Memory B cell (primary cell): ENCODE results near the gene MIA.

Experiments used
- ATAC-seq: fragments of 150-1000 bp; cut with Tn5 transposase; 2 replicates; pipeline ENCODE4 v1.10.0; 2021; ENCODE audit warnings: low read depth, mild to moderate bottlenecking, moderate library complexity
- DNase-seq, 2 donors: peaks; one replicate each; pipeline ENCODE4 v3.0.0; 2022; ENCODE audit warnings: low spot score in 2 of 2
- H3K27ac Mint-ChIP-seq: one replicate; pipeline ENCODE4 v1.8.0; 2022; ENCODE audit warnings: mild to moderate bottlenecking, moderate library complexity, mixed read lengths
- H3K27me3 Mint-ChIP-seq: one replicate; pipeline ENCODE4 v1.8.0; 2022; ENCODE audit warnings: mixed read lengths
- H3K36me3 Mint-ChIP-seq: one replicate; pipeline ENCODE4 v1.8.0; 2022; ENCODE audit warnings: mild to moderate bottlenecking, mixed read lengths
- H3K4me1 Mint-ChIP-seq: one replicate; pipeline ENCODE4 v1.8.0; 2022; ENCODE audit warnings: mixed read lengths
- H3K4me3 Mint-ChIP-seq: one replicate; pipeline ENCODE4 v1.8.0; 2022; ENCODE audit warnings: mild to moderate bottlenecking, moderate library complexity, mixed read lengths
- H3K9me3 Mint-ChIP-seq: one replicate; pipeline ENCODE4 v1.8.0; 2022; ENCODE audit warnings: mixed read lengths

MIA gene

GRCh38 chr19:40742477-40742876 lies 32.8 kb upstream of the MIA start:
- ATAC-seq = no peak
- Mint-ChIP-seq H3K36me3 (peaks cover 9% of the 10 kb centered on the region), H3K27ac (no peak overlapping the region), H3K27me3 (no peaks in the 10 kb centered on the region), H3K4me1 (peaks cover 3% of the 10 kb centered on the region), H3K4me3 (no peak overlapping the region), H3K9me3 (no peaks in the 10 kb centered on the region)
- no peak for DNase-seq

- ATAC-seq (no peak), DNase-seq (no peak)
- peaks cover 7% of the 10 kb centered on the region for H3K36me3 Mint-ChIP-seq
- no peak overlapping the region for H3K27ac Mint-ChIP-seq
- H3K27me3 Mint-ChIP-seq = no peaks in the 10 kb centered on the region
- H3K4me1 Mint-ChIP-seq = peaks cover 3% of the 10 kb centered on the region
- no peaks in the 10 kb centered on the region for H3K9me3 Mint-ChIP-seq
- H3K4me3 Mint-ChIP-seq = no peak overlapping the region
These were observed 32.4 kb upstream of the MIA start for GRCh38 chr19:40742886-40743285.

GRCh38 chr19:40743926-40744325 lies 31.4 kb upstream of the MIA start:
- Mint-ChIP-seq H3K4me1 (peaks cover 8% of the 10 kb centered on the region), H3K27ac (no peak overlapping the region), H3K4me3 (no peak overlapping the region), H3K9me3 (no peaks in the 10 kb centered on the region), H3K27me3 (no peaks in the 10 kb centered on the region), H3K36me3 (peaks cover 5% of the 10 kb centered on the region)
- DNase-seq = no peak
- ATAC-seq = no peak

DNA sequence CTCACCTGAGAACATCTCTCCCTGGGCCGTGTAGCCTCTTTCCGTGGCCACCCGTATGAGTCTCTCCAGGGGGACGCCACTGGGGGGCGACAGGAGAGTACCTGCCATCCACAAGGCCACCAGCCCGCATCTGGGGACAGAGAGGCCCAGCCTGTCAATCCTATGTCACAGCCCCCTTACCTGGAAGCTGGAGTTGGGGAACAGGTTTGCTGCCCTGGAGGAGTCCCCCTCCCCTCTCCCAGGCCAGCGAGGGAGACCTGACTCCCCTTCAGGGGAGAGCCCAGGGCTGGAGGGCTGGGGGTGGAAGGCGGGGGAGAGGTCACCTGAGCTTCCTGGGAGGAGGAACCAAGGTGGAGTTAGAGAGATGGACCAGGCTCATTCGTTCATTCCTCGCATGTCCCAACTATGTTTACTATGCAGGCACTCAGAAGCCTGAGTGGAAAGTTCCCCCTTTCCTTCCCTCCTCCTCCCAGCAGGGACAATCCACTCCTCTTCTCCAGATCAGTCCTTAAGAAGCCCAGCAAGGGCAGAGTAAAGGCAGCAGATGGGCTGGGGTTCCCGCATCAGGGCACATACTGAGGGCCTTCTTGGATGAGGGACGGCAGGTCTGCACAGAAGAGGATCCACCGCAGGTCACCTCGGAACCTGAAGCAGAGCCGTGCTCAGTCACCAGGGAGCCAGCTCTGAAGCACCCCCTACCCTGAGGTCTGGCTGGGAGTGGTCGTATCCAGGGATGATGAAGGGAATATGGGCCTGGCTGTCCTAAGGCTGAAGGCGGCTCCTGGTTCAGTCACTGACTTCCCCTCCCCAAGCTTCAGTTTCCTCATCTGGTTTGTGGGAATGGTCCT lies 30.5 kb upstream of the MIA start:
- no peak overlapping the region for H3K27ac Mint-ChIP-seq
- ATAC-seq (peak; percentile 32), DNase-seq (no peak)
- no peak overlapping the region for H3K4me3 Mint-ChIP-seq
- H3K4me1 Mint-ChIP-seq = peaks cover 16% of the 10 kb centered on the region
- no peaks in the 10 kb centered on the region for H3K36me3 Mint-ChIP-seq
- H3K9me3 Mint-ChIP-seq = no peaks in the 10 kb centered on the region
- no peaks in the 10 kb centered on the region for H3K27me3 Mint-ChIP-seq

DNA sequence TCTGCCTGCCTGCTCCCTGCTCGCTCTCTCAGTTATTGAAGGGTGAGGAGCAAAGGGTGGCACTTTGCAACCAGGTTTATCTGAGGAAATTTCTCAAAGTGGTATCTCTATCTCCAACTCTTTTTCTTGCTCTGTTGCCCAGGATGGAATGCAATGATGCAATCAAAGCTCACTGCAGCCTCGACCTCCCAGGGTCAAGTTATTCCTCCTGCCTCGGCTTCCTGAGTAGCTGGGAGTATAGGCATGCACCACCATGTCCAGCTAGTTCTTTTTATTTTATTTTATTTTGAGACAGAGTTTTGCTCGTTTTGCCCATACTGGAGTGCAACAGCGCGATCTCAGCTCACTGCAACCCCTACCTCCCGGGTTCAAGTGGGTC lies 29.9 kb upstream of the MIA start:
- Mint-ChIP-seq H3K4me1 (peaks cover 22% of the 10 kb centered on the region), H3K27me3 (no peaks in the 10 kb centered on the region), H3K4me3 (no peak overlapping the region), H3K27ac (no peak overlapping the region), H3K9me3 (no peaks in the 10 kb centered on the region), H3K36me3 (no peaks in the 10 kb centered on the region)
- ATAC-seq (no peak), DNase-seq (no peak)

DNA sequence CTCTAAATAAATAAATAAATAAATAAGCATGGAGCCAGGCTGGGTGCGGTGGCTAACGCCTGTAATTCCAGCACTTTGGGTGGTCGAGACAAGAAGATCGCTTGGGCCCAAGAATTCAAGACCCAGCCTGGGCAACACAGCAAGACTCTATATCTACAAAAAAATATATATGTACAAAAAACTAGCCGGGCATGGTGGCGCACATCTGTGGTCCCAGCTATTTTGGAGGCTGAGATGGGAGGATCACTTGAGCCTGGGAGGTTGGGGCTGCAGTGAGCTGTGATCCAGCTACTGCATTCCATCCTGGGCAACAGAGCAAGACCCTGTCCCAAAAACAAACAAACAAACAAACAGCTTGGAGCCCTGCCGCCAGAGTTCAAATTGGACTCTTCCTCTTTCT lies 27.8 kb upstream of the MIA start:
- no peak overlapping the region for H3K27ac Mint-ChIP-seq
- no peak for ATAC-seq

DNA sequence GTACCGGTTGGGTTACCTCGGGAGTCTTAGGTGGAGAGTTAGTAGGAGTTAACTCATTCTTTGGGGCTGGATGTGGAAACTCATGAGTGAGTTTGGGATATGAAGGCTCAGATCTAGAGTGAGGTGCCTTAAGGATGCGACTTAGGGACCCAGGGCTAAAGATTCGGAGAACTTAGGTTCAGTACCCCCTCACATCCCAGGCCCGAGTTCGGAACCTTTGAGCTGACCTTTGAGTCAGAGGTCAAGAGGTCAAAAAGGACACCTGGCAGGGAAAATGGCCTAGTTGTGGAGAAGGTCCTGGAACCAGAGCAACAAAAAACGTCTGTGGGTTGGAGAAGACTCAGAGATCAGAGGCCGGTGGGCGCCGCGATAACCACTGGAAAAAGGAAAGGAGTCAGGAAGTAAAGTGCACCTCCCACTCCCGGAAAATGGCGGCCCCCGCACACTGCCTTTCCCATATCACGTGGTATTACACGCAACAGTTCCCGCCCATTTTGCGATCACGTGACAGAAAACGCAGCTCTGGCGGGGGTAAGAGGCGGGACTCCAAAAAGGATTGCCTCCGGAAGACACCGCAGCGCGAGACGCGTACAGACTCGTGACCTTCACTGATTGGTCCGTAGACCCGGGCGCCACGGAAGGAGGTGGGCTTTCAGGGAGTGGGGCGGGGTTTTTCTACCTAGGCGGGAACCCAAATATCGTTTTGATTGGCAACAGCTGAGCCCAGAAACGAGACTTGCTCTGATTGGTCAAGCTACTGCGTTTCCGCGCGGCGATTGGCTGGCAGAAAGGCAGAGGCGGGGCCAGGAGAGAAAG lies 25.1 kb upstream of the MIA start, which contains the start of gene ACTMAP:
Gene ACTMAP (minus strand): TSS at position 420 of the 816 bp plus-strand sequence. CDS start 674 bp downstream, outside the sequence.
- H3K27me3 Mint-ChIP-seq = no peaks in the 10 kb centered on the region
- H3K36me3 Mint-ChIP-seq = peaks cover 5% of the 10 kb centered on the region
- peak; percentile 98 to 99 for DNase-seq
- H3K27ac Mint-ChIP-seq = peak within 1 kb of the TSS; percentile 95
- no peaks in the 10 kb centered on the region for H3K9me3 Mint-ChIP-seq
- H3K4me1 Mint-ChIP-seq = peaks cover 37% of the 10 kb centered on the region
- peak; percentile 84 for ATAC-seq
- peak within 1 kb of the TSS; percentile 100 for H3K4me3 Mint-ChIP-seq

More for the DNA sequence above, 27.8 kb upstream of the MIA start:
- DNase-seq = no peak
- no peak overlapping the region for H3K4me3 Mint-ChIP-seq
- peaks cover 24% of the 10 kb centered on the region for H3K4me1 Mint-ChIP-seq
- peaks cover under 1% of the 10 kb centered on the region for H3K36me3 Mint-ChIP-seq
- H3K27me3 Mint-ChIP-seq = no peaks in the 10 kb centered on the region
- H3K9me3 Mint-ChIP-seq = no peaks in the 10 kb centered on the region

DNA sequence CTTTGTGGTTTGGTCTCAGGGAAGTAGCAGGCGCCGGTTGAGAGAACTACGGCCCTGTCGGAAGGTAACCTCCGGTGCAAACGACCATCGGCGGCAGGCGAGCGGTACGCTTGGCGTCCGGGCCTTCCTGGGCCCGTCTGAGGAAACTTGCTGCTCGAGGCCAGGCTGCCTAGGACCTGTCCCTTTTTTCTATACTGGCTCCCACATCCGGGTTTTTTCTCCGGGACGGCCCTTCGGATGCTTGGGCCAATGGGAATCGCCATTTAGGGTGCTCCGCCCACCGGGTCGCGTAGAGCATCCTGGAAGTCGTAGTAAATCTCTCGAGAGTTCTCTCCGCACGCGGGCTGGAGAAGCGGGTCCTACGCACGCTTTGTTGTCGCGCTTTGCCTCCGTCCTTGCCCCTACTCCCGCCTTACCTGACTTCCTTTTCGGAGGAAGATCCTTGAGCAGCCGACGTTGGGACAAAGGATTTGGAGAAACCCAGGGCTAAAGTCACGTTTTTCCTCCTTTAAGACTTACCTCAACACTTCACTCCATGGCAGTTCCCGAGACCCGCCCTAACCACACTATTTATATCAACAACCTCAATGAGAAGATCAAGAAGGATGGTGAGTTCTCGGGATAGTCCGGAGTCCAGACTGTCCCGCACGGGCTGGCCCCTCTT lies 24.3 kb upstream of the MIA start, which contains the start of gene SNRPA:
Gene SNRPA (plus strand): TSS at position 330 of the 664 bp plus-strand sequence. CDS start 206 bp downstream, at position 536.
- H3K36me3 Mint-ChIP-seq = peaks cover 9% of the 10 kb centered on the region
- ATAC-seq (peak; percentile 65), DNase-seq (peak in 1 of 2 donors; percentile 96)
- peak within 1 kb of the TSS; percentile 95 for H3K27ac Mint-ChIP-seq
- no peaks in the 10 kb centered on the region for H3K27me3 Mint-ChIP-seq
- H3K9me3 Mint-ChIP-seq = no peaks in the 10 kb centered on the region
- peaks cover 45% of the 10 kb centered on the region for H3K4me1 Mint-ChIP-seq
- peak within 1 kb of the TSS; percentile 100 for H3K4me3 Mint-ChIP-seq

GRCh38 chr19:40752257-40752781 lies 23.0 kb upstream of the MIA start:
- Mint-ChIP-seq H3K4me1 (peaks cover 51% of the 10 kb centered on the region), H3K27ac (peak overlapping the region; percentile 95), H3K36me3 (peaks cover 15% of the 10 kb centered on the region), H3K4me3 (peak overlapping the region; percentile 100), H3K9me3 (no peaks in the 10 kb centered on the region), H3K27me3 (no peaks in the 10 kb centered on the region)
- ATAC-seq (no peak), DNase-seq (no peak)

- Mint-ChIP-seq H3K4me1 (peaks cover 39% of the 10 kb centered on the region), H3K4me3 (peak overlapping the region; percentile 79), H3K27me3 (no peaks in the 10 kb centered on the region), H3K27ac (peak overlapping the region; percentile 51), H3K36me3 (peaks cover 22% of the 10 kb centered on the region), H3K9me3 (no peaks in the 10 kb centered on the region)
- DNase-seq (no peak), ATAC-seq (no peak)
These were observed 20.6 kb upstream of the MIA start for GRCh38 chr19:40754611-40755247.

DNA sequence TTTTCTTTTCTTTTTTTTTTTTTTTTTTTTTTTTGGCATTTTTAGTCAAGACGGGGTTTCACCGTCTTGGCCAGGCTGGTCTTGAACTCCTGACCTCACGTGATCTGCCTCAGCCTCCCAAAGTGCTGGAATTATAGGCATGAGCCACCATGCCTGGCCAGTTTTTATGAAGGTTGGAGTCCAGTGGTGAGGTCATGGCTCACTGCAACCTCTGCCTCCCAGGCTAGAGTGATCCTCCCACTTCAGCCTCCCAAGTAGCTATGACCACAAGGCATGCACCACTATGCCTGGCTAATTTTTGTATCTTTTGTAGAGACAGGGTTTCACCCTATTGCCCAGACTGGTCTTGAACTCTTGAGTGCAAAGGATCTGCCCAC lies 20.1 kb upstream of the MIA start:
- H3K9me3 Mint-ChIP-seq = no peaks in the 10 kb centered on the region
- H3K27ac Mint-ChIP-seq = peak overlapping the region; percentile 51
- peak overlapping the region; percentile 79 for H3K4me3 Mint-ChIP-seq
- peaks cover 25% of the 10 kb centered on the region for H3K36me3 Mint-ChIP-seq
- ATAC-seq (no peak), DNase-seq (no peak)
- no peaks in the 10 kb centered on the region for H3K27me3 Mint-ChIP-seq
- peaks cover 35% of the 10 kb centered on the region for H3K4me1 Mint-ChIP-seq

- DNase-seq (no peak), ATAC-seq (no peak)
- Mint-ChIP-seq H3K4me1 (peaks cover 34% of the 10 kb centered on the region), H3K27me3 (no peaks in the 10 kb centered on the region), H3K9me3 (no peaks in the 10 kb centered on the region), H3K27ac (no peak overlapping the region), H3K36me3 (peaks cover 28% of the 10 kb centered on the region), H3K4me3 (peak overlapping the region; percentile 79)
These were observed 19.5 kb upstream of the MIA start for GRCh38 chr19:40755791-40756190.

- DNase-seq (no peak), ATAC-seq (no peak)
- H3K27me3 Mint-ChIP-seq = no peaks in the 10 kb centered on the region
- peaks cover 31% of the 10 kb centered on the region for H3K36me3 Mint-ChIP-seq
- H3K27ac Mint-ChIP-seq = peak overlapping the region; percentile 19
- peak overlapping the region; percentile 2 for H3K4me3 Mint-ChIP-seq
- peaks cover 32% of the 10 kb centered on the region for H3K4me1 Mint-ChIP-seq
- H3K9me3 Mint-ChIP-seq = no peaks in the 10 kb centered on the region
These were observed 18.7 kb upstream of the MIA start for GRCh38 chr19:40756502-40757110.
